ENCODE results near the gene EPB41L4A.

Gene EPB41L4A

GRCh38 chr5:112323166-112323565 lies 95.9 kb downstream of the EPB41L4A start:
- Histone ChIP-seq H3K27ac (no peak overlapping the region), H3K9me3 (no peaks in the 10 kb centered on the region), H3K4me1 (peaks cover 0 to 6% (median 0%) of the 10 kb centered on the region in 4 donors), H3K4me3 (no peak overlapping the region), H3K36me3 (no peaks in the 10 kb centered on the region), H3K27me3 (no peaks in the 10 kb centered on the region)
- no peak for DNase-seq
- no peak for TF ChIP-seq CTCF (IDR thresholded peaks at IDR 0.05)
- intact Hi-C loops (cut with DNase I; ENCODE audit: low total_unique reads), result no loop called here

GRCh38 chr5:112320408-112320807 lies 98.7 kb downstream of the EPB41L4A start:
- no peaks in the 10 kb centered on the region for H3K9me3 ChIP-seq
- no peaks in the 10 kb centered on the region for H3K36me3 ChIP-seq
- H3K27ac ChIP-seq, result no peak overlapping the region
- H3K27me3 ChIP-seq, result no peaks in the 10 kb centered on the region
- H3K4me3 ChIP-seq, result no peak overlapping the region
- no peak for TF ChIP-seq CTCF (IDR thresholded peaks at IDR 0.05)
- DNase-seq, result no peak
- H3K4me1 ChIP-seq, result peaks cover 0 to 1% (median 0%) of the 10 kb centered on the region in 4 donors
- intact Hi-C loops (cut with DNase I; ENCODE audit: low total_unique reads), result no loop called here

GRCh38 chr5:112318346-112318745 lies 100.7 kb downstream of the EPB41L4A start:
- TF ChIP-seq CTCF (IDR thresholded peaks at IDR 0.05), result no peak
- no peaks in the 10 kb centered on the region for H3K36me3 ChIP-seq
- H3K27ac ChIP-seq, result no peak overlapping the region
- H3K4me1 ChIP-seq, result no peaks in the 10 kb centered on the region
- no peaks in the 10 kb centered on the region for H3K9me3 ChIP-seq
- no peak overlapping the region for H3K4me3 ChIP-seq
- intact Hi-C loops (cut with DNase I; ENCODE audit: low total_unique reads), result no loop called here
- H3K27me3 ChIP-seq, result no peaks in the 10 kb centered on the region
- no peak for DNase-seq

- Histone ChIP-seq H3K36me3 (no peaks in the 10 kb centered on the region), H3K27me3 (no peaks in the 10 kb centered on the region), H3K4me3 (no peak overlapping the region), H3K9me3 (no peaks in the 10 kb centered on the region), H3K27ac (no peak overlapping the region), H3K4me1 (no peaks in the 10 kb centered on the region)
- intact Hi-C loops (cut with DNase I; ENCODE audit: low total_unique reads), result no loop called here
- no peak for DNase-seq
- TF ChIP-seq CTCF (IDR thresholded peaks at IDR 0.05), result no peak
Observed at GRCh38 chr5:112317866-112318265, 101.2 kb downstream of the EPB41L4A start.

- Histone ChIP-seq H3K27me3 (no peaks in the 10 kb centered on the region), H3K36me3 (no peaks in the 10 kb centered on the region), H3K9me3 (no peaks in the 10 kb centered on the region), H3K27ac (no peak overlapping the region), H3K4me3 (no peak overlapping the region), H3K4me1 (no peaks in the 10 kb centered on the region)
- no peak for DNase-seq
- no peak for TF ChIP-seq CTCF (IDR thresholded peaks at IDR 0.05)
- intact Hi-C loops (cut with DNase I; ENCODE audit: low total_unique reads), result no loop called here
Observed at GRCh38 chr5:112316731-112317130, 102.3 kb downstream of the EPB41L4A start.

GRCh38 chr5:112316006-112316405 lies 103.1 kb downstream of the EPB41L4A start:
- no peak for DNase-seq
- H3K9me3 ChIP-seq, result no peaks in the 10 kb centered on the region
- H3K4me3 ChIP-seq, result no peak overlapping the region
- no peaks in the 10 kb centered on the region for H3K36me3 ChIP-seq
- H3K4me1 ChIP-seq, result no peaks in the 10 kb centered on the region
- H3K27me3 ChIP-seq, result no peaks in the 10 kb centered on the region
- H3K27ac ChIP-seq, result no peak overlapping the region
- intact Hi-C loops (cut with DNase I; ENCODE audit: low total_unique reads), result no loop called here
- TF ChIP-seq CTCF (IDR thresholded peaks at IDR 0.05), result no peak
